Glomerular visceral epithelial cell (primary cell): ENCODE measurements around the gene FAM219B.
A peak's percentile ranks its signal among the peaks of the same experiment; 100 is the strongest.
"Not testable (repeated sequence)": the region's sequence is repeated elsewhere in the genome, so short reads cannot be mapped to it uniquely, and the experiment has no call there.

Source experiments
- DNase-seq: peaks from one replicate; pipeline ENCODE4 v3.0.0-alpha.2; 2016; ENCODE audit errors: extremely low spot score

FAM219B gene

GRCh38 chr15:74906450-74907162, at the start of gene FAM219B:
TSS of gene FAM219B (minus strand) at chr15:74906851. CDS start at chr15:74906800, 51 bp downstream.
- peak; percentile 85 for DNase-seq

DNA sequence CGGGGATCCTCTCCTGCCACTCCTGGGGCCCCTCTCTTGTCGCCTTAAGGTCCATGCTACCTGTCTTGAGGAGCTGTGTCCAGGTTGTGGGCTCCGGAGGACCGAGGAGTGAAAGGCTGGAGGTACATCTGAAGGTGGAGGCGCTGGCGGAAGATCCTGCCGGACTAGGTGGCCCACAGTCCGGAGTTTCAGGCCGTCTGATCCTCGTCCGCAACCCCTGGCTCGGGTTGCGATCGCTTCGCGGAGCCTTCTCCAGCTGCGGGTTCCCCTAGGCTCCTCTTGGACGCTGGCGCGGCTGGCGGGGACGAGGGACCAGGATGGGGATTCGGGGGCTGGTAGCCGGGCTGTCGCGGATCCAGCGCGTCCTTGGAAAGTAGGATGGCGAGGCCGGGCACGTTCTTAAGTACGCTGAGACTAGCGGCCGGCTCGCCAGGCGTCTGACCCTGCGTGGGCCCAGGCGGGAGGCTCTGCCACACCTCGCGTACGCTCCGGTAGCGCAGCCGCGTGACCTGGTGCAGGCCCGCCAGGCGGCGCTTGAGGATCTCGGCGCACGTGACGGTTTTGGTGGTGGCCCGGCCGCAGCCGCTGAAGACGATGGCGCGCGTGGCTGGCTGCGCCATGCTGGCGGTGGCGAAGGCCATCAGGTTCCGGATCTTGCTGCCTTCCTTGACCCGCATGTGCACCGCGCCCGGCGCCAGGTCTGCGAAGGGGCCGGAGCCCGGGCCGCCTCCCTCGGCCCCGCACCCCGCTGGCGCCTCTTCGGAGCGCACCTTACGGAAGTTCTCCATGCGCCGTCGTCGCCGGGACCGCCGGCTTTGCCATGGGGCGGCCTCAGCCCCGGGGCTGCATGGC, 49.4 kb upstream of the FAM219B start:
- DNase-seq, result no peak

- no peak for DNase-seq
These were observed 48.4 kb upstream of the FAM219B start for GRCh38 chr15:74955017-74955416.

GRCh38 chr15:74954515-74954914, 47.9 kb upstream of the FAM219B start:
- DNase-seq, result no peak

DNA sequence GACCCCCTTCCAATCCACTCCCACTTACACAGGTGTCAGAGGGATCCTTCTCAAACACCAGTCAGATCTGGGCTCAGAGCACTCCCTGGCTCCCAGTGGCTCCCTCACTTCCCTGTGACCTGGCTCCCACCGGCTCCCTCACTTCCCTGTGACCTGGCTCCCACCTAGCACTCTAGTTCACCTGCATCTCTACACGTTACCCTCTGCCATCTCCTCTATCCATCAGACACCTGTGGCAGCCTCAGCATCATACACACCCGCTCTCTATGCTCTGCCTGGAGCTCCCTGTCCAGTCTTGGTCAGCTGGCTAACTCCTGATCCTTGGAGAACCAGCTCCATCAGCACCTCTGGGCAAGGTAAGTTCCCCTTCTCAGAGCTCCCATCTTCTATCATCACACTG, 44.4 kb upstream of the FAM219B start:
- no peak for DNase-seq

DNA sequence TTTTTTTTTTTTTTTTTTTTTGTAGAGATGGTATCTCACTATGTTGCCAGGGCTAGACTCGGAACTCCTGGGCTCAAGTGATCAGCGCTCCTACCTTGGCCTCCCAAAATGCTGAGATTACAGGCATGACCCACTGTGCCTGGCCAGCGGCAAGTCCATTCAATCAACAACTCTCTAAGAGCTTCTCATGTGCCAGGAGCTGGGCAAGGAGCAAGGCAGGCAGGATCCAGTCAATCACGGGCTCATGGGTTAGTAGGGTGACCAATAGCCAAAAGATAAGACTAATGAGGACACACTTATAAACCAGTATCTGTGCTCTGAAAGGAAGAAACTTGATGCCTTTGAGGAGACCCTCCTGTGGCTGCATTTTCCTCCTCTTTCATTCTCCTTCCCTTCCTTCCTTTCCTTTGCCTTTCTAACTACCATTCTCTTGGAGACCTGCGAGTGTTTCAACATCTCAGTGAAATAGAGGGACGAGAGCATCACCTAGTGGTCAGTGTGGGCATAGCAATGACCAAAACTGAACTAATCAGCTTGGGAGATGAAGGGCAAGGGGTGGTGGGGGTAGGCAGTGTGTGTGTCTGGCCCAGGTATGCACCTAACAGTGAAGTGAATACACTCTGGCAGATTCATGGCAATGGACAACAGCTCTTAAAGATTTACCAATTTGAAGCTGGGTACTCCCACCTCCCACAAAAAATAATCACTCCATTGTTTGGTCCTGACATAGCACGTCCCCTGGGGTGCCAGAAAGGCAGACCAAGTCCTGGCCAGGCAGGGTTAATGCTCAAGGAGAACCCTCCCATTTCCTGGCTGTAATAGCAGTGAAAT, 43.6 kb upstream of the FAM219B start:
- peak; percentile 78 for DNase-seq

- peak; percentile 96 for DNase-seq
These were observed 31.1 kb upstream of the FAM219B start, which contains the start of gene COX5A for GRCh38 chr15:74937590-74938371. TSS of gene COX5A (minus strand) at chr15:74938073. CDS start at chr15:74938014, 59 bp downstream.

DNA sequence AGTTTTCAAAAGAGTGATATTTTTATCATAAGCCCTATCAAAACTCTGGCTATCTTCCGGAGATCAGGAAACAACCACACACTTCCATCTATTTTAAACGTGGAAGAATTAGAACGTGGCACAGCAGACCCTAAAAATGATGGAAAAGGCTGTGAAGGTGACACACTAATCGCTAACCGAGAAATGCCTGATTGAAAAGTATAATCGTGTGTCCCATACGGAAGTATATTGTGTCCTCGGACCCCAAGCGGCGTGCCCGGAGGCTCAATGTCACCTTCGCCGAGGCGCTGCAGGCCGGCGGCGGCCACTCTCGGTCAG, 30.6 kb upstream of the FAM219B start:
- DNase-seq, result no peak

DNA sequence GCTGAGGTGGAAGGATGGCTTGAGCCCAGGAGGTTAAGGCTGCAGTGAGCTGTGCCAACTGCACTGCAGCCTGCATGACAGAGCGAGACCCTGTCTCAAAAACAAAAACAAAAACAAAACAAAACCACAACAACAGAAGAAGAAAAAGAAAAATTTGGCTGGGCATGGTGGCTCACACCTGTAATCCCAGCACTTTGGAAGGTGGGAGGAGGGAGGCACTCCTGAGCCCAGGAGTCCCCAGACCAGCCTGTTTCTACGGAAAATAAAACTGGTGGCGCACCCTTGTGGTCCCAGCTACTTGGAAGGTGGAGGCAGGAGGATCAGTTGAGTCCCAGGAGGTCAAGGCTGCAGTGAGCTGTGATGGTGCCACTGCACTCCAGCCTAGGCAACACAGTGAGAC, 28.5 kb upstream of the FAM219B start:
- not testable (repeated sequence) for DNase-seq

GRCh38 chr15:74933573-74933972, 26.9 kb upstream of the FAM219B start:
- DNase-seq, result no peak

GRCh38 chr15:74928771-74929198, 22.1 kb upstream of the FAM219B start:
- DNase-seq, result no peak

DNA sequence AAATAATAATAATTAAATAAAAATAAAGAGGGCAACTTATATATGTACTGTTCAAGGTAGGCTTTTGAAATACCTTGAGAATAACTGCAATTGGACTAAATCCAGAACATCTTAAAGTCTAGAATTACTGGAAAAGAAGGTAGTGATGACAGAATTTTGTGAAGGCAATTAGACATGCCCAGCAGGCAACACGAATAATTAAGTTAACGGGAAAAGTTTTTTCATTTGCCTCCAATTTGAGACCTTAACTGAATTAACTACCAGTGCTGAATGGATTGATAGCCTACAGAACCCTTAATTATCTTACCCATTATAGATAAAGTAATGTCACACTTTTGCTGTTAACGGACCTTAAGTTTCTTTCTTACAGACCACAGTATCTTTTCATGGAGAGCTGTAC, 17.9 kb upstream of the FAM219B start:
- no peak for DNase-seq

- no peak for DNase-seq
These were observed 13.8 kb upstream of the FAM219B start for GRCh38 chr15:74920456-74920855.

DNA sequence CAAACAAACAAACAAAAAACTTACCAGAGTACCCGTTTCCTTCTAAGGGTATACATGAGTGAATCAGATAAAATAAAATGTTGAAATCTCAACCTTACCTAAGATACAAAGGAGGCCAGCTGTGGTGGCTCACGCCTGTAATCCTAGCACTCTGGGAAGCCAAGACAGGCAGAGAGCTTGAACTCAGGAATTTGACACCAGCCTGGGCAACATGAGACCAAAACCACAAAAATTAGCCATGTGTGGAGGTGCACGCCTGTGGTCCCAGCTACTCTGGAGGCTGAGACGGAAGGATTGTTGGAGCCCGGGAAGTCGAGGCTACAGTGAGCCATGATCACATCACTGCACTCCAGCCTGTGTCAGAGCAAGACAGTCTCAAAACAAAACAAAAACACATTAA, 11.0 kb upstream of the FAM219B start:
- DNase-seq, result peak; percentile 49

DNA sequence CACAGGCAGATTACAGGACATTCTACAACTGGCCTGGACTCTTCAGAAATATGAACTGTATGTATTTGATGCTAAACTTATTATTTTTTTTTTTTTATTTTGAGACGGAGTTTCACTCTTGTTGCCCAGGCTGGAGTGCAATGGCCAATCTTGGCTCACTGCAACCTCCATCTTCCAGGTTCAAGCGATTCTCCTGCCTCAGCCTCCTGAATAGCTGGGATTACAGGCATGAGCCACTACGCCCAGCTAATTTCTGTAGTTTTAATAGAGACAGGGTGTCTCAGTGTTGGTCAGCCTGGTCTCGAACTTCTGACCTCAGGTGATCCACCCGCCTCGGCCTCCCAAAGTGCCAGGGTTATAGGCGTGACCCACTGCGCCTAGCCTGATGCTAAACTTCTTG, 7.1 kb upstream of the FAM219B start:
- not testable (repeated sequence) for DNase-seq

- no peak for DNase-seq
These were observed 6.4 kb upstream of the FAM219B start for GRCh38 chr15:74913041-74913440.

GRCh38 chr15:74908635-74909034, 2.0 kb upstream of the FAM219B start:
- no peak for DNase-seq

GRCh38 chr15:74907163-74907870, 666 bp upstream of the FAM219B start:
- no peak for DNase-seq

GRCh38 chr15:74906067-74906449, 593 bp downstream of the FAM219B start:
- peak; percentile 41 for DNase-seq

DNA sequence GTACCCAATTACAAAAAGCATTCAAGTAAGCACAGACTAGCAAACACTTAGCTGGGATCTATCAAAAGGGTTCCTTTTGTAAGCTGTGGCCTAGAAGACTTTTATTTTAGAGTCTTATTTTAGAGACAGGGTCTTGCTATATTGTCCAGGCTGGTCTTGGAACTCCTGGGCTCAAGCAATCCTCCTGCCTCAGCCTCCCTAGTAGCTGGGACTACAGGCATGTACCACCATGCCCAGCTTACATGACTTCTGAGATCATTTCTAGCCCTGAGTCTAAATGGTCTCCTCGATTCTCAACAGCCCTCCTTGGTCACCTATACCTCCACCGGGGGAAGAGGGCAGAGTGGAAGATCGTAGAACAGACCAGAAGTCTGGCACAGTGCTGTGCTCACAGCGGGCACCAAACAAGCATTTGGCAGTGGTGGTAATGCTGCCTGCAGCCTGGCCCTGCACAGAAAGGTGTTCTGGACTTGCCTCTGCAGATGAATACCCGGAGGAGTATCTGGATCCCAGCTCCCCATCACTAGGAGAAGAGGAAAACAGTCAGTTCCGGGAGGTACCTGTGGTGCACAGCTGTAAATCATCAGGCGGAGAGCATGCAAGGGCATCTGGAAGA, 2.4 kb downstream of the FAM219B start:
- no peak for DNase-seq
